ENCODE data around the gene AURKAIP1. TPM values are rescaled to one million over a fixed set of nuclear protein-coding genes. Genes with fewer than 3 reads are reported as not detected.

Gene AURKAIP1
- total and polyA plus RNA-seq, 9 of the 15 experiments (the other 6 are each of a cell fraction or from before 2014, with no cell fraction given), result 7.8 to 478 (median 92.0) TPM

DNA sequence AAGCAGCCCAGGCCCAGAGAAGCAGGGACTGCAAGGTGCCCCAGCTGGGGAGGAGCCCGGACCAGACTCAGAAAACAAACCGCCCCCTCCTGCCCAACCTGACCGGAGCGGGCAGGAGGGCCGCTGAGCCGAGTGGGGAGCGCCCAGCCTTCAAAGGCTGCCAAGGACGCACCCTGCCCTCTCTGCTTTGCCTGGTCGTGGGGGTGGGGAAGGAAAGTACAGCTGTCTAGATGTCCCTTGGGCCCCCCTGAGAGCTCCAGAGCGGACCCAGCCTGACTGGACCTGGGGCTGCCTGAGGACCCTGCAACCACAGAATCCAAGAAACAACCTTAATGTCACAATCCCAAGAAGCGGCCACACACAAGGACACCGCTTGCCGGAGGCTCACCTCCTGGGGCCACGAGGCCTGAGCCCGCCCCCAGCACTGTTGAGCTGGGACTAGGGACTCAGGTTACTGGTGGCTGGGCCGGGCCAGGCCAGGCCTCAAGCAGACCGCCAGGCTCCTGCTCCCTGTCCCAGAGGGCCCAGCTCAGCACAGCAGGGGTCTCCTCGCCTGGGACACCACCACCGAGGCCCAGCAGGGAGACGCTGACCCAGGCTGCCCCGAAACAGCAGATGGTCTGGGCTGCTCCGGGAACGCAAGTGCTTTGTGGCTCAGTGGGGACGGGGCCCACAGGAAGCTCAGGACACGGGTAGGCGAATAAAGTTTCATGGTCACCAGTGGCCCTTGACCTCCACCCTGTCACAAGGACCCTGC, 27.2 kb downstream of the AURKAIP1 start (continued):
- no peak for TF ChIP-seq BRD4 (IDR thresholded peaks at IDR 0.05)
- TF ChIP-seq ESRRA (IDR thresholded peaks at IDR 0.05; ENCODE audit: borderline replicate concordance, low read depth), result no peak; the same call in 1 of the 2 replicates
- TF ChIP-seq TBP (optimal IDR thresholded peaks at IDR 0.05; ENCODE audit: low read depth, low read length), result no peak
- peak; percentile 50 for TF ChIP-seq POLR2A (conservative IDR thresholded peaks at IDR 0.05)
- peak; percentile 47; the same call in 1 of the 2 replicates for TF ChIP-seq MYC (IDR thresholded peaks at IDR 0.05; ENCODE audit: low read depth, low read length)
- TF ChIP-seq MYC (CRISPR knock-in tag; IDR thresholded peaks at IDR 0.05; ENCODE audit: borderline replicate concordance, low read depth), result no peak
- TF ChIP-seq DACH1 (IDR thresholded peaks at IDR 0.05; ENCODE audit: partially characterized antibody), result no peak
- no peak for TF ChIP-seq CREB1 (IDR thresholded peaks at IDR 0.05)
- TF ChIP-seq CREB1 (CRISPR knock-in tag; IDR thresholded peaks at IDR 0.05), result no peak; the same call in 1 of the 2 replicates
- TF ChIP-seq ZNF778 (CRISPR knock-in tag; IDR thresholded peaks at IDR 0.05), result no peak
- TF ChIP-seq TEAD2 (tag; IDR thresholded peaks at IDR 0.05), result no peak
- no peak for TF ChIP-seq NFATC3 (IDR thresholded peaks at IDR 0.05)
- no peak for TF ChIP-seq KLF13 (tag; IDR thresholded peaks at IDR 0.05; ENCODE audit: borderline replicate concordance, low read depth)
- TF ChIP-seq, protein P1, sequence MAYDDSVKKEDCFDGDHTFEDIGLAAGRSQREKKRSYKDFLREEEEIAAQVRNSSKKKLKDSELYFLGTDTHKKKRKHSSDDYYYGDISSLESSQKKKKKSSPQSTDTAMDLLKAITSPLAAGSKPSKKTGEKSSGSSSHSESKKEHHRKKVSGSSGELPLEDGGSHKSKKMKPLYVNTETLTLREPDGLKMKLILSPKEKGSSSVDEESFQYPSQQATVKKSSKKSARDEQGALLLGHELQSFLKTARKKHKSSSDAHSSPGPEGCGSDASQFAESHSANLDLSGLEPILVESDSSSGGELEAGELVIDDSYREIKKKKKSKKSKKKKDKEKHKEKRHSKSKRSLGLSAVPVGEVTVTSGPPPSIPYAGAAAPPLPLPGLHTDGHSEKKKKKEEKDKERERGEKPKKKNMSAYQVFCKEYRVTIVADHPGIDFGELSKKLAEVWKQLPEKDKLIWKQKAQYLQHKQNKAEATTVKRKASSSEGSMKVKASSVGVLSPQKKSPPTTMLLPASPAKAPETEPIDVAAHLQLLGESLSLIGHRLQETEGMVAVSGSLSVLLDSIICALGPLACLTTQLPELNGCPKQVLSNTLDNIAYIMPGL (CRISPR knock-in tag; IDR thresholded peaks at IDR 0.05), result no peak
- TF ChIP-seq NEUROD1 (IDR thresholded peaks at IDR 0.05; ENCODE audit: borderline replicate concordance, low read depth, low read length, partially characterized antibody), result no peak
- TF ChIP-seq ZNF140 (CRISPR knock-in tag; IDR thresholded peaks at IDR 0.05), result no peak
- TF ChIP-seq TAF15 (IDR thresholded peaks at IDR 0.05; ENCODE audit: low read depth, low read length), result no peak
- TF ChIP-seq PKNOX1 (IDR thresholded peaks at IDR 0.05), result no peak
- peak; percentile 61; the same call in 1 of the 2 replicates for TF ChIP-seq SUPT5H (IDR thresholded peaks at IDR 0.05)
- TF ChIP-seq, protein P2, sequence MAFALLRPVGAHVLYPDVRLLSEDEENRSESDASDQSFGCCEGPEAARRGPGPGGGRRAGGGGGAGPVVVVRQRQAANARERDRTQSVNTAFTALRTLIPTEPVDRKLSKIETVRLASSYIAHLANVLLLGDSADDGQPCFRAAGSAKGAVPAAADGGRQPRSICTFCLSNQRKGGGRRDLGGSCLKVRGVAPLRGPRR (CRISPR knock-in tag; IDR thresholded peaks at IDR 0.05), result no peak
- peak; percentile 46 for TF ChIP-seq RBFOX2 (IDR thresholded peaks at IDR 0.05; ENCODE audit: low read depth, low read length)
- TF ChIP-seq, protein P3, sequence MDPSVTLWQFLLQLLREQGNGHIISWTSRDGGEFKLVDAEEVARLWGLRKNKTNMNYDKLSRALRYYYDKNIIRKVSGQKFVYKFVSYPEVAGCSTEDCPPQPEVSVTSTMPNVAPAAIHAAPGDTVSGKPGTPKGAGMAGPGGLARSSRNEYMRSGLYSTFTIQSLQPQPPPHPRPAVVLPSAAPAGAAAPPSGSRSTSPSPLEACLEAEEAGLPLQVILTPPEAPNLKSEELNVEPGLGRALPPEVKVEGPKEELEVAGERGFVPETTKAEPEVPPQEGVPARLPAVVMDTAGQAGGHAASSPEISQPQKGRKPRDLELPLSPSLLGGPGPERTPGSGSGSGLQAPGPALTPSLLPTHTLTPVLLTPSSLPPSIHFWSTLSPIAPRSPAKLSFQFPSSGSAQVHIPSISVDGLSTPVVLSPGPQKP (CRISPR knock-in tag; IDR thresholded peaks at IDR 0.05), result no peak

All from K562 (cell line).